HG03439 (cell line): ENCODE data around the gene IL6.
A peak's percentile ranks its signal among the peaks of the same experiment; 100 is the strongest.
"Not testable (repeated sequence)": the region's sequence is repeated elsewhere in the genome, so short reads cannot be mapped to it uniquely, and the experiment has no call there.

ENCODE experiments used
- ATAC-seq: cut with Tn5 transposase; IDR thresholded peaks from one replicate; pipeline ENCODE4 v1.9.1; 2021; ENCODE audit warnings: mild to moderate bottlenecking, moderate library complexity; ENCODE audit not compliant: unreplicated experiment

Gene IL6

DNA sequence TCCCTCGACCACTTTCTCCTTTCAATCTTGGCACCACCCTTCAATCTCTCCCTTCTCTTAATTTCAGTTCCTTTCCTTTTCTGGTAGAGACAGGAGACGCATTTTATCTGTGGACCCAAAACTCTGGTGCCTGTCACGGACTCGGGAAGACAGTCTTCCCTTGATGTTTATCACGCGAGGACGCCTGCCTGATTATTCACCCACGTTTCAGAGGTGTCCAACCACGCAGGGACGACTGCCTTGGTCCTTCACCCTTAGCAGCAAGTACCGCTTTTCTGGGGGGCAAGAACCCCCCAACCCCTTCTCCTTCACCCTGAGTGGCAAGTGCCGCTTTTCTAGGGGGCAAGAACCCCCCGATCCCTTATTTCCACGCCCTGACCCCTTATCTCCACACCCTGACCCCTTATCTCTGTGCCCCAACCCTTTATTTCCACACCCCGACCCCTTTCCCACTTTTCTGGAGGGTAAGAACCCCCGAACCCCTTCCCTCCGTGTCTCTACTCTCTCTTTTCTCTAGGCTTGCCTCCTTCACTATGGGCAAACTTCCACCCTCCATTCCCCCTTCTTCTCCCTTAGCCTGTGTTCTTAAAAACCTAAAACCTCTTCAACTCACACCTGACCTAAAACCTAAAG, 22.9 kb upstream of the IL6 start:
- ATAC-seq, result not testable (repeated sequence)

GRCh38 chr7:22704722-22705121, 22.3 kb upstream of the IL6 start:
- not testable (repeated sequence) for ATAC-seq

DNA sequence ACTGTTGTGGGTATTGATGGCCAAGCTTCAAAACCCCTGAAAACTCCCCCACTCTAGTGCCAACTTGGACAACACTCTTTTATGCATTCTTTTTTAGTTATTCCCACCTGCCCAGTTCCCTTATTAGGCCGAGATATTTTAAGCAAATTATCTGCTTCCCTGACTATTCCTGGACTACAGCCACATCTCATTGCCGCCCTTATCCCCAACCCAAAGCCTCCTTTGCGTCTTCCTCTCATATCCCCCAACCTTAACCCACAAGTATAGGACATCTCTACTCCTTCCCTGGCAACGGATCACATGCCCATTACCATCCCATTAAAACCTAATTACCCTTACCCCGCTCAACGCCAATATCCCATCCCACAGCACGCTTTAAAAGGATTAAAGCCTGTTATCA, 21.1 kb upstream of the IL6 start:
- ATAC-seq, result not testable (repeated sequence)

DNA sequence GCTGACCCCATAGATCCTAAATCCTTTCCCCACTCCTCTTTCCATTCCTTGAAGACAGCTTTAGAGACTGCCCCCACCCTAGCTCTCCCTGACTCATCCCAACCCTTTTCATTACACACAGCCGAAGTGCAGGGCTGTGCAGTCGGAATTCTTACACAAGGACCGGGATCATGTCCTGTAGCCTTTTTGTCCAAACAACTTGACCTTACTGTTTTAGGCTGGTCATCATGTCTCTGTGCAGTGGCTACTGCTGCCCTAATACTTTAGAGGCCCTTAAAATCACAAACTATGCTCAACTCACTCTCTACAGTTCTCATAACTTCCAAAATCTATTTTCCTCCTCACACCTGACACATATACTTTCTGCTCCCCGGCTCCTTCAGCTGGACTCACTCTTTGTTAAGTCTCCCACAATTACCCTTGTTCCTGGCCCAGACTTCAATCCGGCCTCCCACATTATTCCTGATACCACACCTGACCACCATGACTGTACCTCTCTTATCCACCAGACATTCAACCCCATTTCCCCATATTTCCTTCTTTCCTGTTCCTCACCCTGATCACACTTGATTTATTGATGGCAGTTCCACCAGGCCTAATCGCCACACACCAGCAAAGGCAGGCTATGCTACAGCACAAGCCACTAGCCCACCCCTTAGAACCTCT, 19.8 kb upstream of the IL6 start:
- not testable (repeated sequence) for ATAC-seq

DNA sequence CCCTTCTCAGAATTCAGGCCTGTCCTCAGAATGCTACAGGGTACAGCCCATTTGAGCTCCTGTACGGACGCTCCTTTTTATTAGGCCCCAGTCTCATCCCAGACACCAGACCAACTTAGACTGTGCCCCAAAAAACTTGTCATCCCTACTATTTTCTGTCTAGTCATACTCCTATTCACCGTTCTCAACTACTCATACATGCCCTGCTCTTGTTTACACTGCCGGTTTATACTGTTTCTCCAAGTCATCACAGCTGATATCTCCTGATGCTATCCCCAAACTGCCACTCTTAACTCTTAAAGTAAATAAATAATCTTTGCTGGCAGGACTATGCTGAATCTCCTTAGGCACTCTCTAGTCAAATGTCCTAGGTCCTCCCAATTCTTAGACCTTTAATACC, 18.8 kb upstream of the IL6 start:
- not testable (repeated sequence) for ATAC-seq

DNA sequence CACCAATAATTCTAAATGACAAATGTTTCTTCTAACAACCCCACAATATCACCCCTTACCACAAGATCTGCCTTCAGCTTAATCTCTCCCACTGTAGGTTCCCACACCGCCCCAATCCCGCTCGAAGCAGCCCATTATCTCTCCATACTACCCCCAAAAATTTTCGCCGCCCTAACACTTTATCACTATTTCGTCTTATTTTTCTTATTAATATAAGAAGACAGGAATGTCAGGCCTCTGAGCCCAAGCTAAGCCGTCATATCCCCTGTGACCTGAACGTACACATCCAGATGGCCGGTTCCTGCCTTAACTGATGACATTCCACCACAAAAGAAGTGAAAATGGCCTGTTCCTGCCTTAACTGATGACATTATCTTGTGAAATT, 18.3 kb upstream of the IL6 start:
- ATAC-seq, result not testable (repeated sequence)

DNA sequence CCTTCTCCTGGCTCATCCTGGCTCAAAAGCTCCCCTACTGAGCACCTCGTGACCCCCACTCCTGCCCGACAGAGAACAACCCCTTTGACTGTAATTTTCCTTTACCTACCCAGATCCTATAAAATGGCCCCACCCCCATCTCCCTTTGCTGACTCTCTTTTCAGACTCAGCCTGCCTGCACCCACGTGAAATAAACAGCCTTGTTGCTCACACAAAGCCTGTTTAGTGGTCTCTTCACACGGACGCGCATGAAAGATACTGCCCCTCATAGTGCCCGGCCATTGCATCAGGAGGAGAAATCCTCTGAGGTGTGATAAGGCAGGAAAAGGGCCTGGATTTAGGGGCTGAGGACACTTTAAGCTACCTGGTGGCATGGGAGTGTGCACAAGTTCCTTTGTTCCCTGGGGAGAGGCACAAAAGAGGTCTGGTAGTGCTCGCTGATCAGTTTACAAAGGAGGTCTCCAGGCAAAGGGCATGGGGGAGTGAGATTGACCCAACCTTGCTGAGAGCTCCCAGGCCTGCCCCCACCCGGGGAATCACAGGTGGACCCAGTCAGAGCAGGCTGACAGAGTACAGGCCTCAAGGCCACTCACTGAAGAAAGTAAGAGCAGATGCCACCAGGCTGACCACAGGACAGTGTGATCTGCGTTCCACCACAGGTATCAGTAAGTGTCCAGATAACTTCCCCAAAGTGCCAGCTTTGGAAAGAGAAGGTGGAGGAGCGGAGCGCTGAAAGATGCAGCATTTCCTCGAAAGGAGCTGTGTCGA, 17.8 kb upstream of the IL6 start:
- not testable (repeated sequence) for ATAC-seq

DNA sequence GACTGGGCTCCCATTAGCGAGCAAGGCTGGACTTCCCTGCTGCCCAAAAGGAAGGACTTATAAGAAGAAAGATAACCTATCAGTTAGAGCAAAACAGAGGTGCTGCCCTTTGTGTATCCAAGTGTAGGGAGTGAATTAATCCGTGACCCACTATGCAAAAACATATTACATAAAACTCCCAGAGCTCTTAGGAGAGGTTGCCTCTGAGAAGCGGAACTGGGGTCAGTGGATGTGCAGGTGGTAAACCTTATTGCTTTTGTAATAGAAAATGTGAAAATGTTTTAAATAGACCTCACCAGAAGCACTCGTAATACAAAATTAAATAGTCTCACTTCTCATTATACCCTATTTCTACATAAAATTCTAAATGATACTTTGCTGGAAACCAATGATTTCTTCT, 17.1 kb upstream of the IL6 start:
- ATAC-seq, result no peak

DNA sequence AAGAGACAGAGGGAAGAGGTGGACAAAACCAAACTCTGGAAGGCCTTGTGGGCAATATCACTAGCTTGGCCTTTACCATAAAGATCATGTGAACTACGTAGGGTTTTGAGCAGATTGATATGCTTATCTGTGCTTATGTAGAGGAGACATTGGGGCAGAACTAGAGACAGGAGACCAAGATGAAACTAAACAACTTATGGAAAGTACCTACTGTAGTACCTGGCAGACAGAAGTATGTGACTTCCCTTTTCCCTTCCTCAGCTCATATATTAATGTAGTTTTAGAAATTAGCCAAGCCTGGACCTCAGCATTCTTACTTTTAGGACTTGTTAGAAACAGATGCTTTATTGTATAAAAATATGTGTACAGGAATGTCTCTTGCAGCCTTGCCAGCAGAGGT, 14.0 kb upstream of the IL6 start:
- no peak for ATAC-seq

GRCh38 chr7:22713463-22713862, 13.5 kb upstream of the IL6 start:
- no peak for ATAC-seq

DNA sequence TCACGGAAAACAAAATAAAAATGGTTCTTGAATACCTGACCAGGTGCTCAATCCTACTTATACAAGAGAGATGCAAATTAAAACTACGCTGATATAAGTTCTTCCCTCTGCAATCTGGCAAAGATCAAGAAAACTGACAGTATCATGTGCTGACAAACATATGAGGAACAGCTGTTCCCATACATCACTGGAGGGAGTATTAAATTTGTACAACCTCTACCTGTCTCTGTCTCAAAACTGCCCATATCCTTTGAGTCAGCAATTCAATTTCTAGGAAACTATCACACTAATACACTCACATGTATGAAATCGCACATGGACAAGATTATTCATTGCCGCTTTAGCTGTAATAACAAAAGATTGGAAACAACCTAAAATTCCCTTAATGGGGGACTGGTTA, 11.0 kb upstream of the IL6 start:
- no peak for ATAC-seq

DNA sequence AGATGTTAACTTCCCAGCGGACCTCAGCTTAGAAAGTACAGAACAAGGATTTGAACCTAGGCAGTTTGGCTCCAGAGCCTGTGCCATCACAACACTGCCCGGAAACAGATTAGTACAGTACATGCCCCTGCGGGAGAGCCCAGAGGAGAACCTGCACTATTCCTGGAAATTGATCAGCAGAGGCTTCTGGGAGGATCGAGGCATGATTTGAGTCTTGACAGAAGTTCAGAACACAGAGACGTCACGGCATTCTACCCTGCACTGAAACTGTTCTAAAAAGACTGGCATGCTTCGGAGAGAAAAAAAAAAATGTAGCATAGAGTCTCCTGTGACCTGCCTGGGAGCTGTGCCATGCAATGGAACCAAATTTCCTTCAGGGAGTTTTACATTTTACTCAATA, 9.2 kb upstream of the IL6 start:
- no peak for ATAC-seq

- no peak for ATAC-seq
Measured at GRCh38 chr7:22718200-22718711, 8.7 kb upstream of the IL6 start.

DNA sequence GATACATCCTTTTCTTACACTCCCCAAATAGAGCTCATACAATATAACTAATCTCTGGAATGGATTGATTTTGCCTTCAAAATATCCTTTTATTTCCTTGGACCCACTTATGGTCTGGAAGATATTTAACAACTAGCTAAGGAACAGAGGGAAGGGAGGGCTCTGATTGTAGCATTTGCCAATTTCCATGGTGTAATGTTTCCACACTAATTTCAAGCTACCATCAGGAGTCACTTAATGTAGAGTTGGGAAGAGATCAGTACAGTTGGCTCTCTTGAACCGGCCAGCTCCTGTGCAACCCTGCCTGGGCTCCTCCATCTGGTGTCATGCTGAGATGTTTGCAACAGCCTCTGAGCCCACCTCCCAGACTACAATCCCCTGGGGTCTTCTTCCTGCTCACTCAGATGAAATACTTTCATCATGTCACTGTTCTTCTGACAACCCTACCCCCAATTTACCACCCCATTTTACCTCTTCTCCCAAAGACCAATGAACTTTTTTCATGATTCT, 8.0 kb upstream of the IL6 start:
- no peak for ATAC-seq

GRCh38 chr7:22720791-22721786, 5.9 kb upstream of the IL6 start:
- no peak for ATAC-seq

GRCh38 chr7:22722536-22723180, 4.3 kb upstream of the IL6 start:
- ATAC-seq, result no peak

GRCh38 chr7:22723181-22723601, 3.8 kb upstream of the IL6 start:
- no peak for ATAC-seq

DNA sequence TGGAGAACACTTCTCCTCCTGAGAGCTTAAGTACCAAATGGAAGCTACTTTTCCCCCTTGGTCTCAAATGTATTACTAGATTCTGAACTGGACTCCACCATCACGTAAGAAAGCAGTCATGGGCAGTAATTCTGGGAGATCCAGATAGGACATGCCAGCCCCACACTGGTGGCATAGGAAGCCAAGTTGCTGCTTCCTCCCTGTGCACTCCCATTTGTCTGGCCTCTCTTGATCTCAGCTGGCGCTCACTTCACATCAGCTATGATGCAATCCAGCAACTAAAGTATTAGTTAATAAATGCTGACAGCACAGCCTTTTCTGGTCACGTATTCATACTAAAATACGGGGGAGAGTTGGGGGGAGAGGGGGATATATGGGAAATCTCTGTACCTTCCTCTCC, 3.4 kb upstream of the IL6 start:
- ATAC-seq, result no peak

DNA sequence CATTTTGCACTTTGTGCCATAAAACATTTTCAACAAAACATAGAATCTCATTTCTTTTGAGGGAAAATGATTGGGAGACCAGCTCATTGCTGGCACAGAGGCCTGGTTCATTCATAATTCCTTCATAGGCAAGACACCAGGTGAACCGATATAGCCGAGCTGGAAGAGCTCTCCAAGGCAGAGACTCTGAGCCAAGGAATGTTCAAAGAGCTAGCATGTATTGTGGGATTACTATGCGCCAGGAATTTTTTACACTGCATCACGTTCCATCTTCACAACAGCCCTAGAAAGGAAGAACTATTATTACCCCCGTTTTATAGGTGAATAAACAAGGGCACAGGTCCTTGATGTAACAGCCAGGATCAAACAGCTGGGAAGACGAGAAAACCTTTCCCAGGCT, 2.1 kb upstream of the IL6 start:
- ATAC-seq, result no peak

DNA sequence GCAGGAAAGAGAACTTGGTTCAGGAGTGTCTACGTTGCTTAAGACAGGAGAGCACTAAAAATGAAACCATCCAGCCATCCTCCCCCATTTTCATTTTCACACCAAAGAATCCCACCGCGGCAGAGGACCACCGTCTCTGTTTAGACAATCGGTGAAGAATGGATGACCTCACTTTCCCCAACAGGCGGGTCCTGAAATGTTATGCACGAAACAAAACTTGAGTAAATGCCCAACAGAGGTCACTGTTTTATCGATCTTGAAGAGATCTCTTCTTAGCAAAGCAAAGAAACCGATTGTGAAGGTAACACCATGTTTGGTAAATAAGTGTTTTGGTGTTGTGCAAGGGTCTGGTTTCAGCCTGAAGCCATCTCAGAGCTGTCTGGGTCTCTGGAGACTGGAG, 1.4 kb upstream of the IL6 start:
- peak; percentile 38 for ATAC-seq
